Measurements from ENCODE around the gene PRM1.

PRM1 gene

GRCh38 chr16:11250091-11250785 lies 30.9 kb downstream of the PRM1 start:
- DNase-seq (ENCODE audit: low read depth): no peak
- no peak for TF ChIP-seq CTCF (conservative IDR thresholded peaks at IDR 0.05; ENCODE audit: low read depth, low read length)
- no peak overlapping the region for H3K4me3 ChIP-seq (ENCODE audit: low read length)

GRCh38 chr16:11249233-11250061 lies 31.7 kb downstream of the PRM1 start:
- no peak for DNase-seq (ENCODE audit: low read depth)
- no peak for TF ChIP-seq CTCF (conservative IDR thresholded peaks at IDR 0.05; ENCODE audit: low read depth, low read length)
- H3K4me3 ChIP-seq (ENCODE audit: low read length): no peak overlapping the region

GRCh38 chr16:11248133-11248532 lies 33.0 kb downstream of the PRM1 start:
- TF ChIP-seq CTCF (conservative IDR thresholded peaks at IDR 0.05; ENCODE audit: low read depth, low read length): no peak
- DNase-seq (ENCODE audit: low read depth): no peak
- H3K4me3 ChIP-seq (ENCODE audit: low read length): no peak overlapping the region

- DNase-seq (ENCODE audit: low read depth): no peak
- no peak for TF ChIP-seq CTCF (conservative IDR thresholded peaks at IDR 0.05; ENCODE audit: low read depth, low read length)
- no peak overlapping the region for H3K4me3 ChIP-seq (ENCODE audit: low read length)
Measured at GRCh38 chr16:11245988-11246387, 35.1 kb downstream of the PRM1 start.

GRCh38 chr16:11245222-11245737 lies 35.9 kb downstream of the PRM1 start:
- no peak for TF ChIP-seq CTCF (conservative IDR thresholded peaks at IDR 0.05; ENCODE audit: low read depth, low read length)
- DNase-seq (ENCODE audit: low read depth): no peak
- no peak overlapping the region for H3K4me3 ChIP-seq (ENCODE audit: low read length)

- H3K4me3 ChIP-seq (ENCODE audit: low read length): no peak overlapping the region
- DNase-seq (ENCODE audit: low read depth): no peak
- TF ChIP-seq CTCF (conservative IDR thresholded peaks at IDR 0.05; ENCODE audit: low read depth, low read length): no peak
Measured at GRCh38 chr16:11242658-11243057, 38.5 kb downstream of the PRM1 start.

All from retinal pigment epithelial cell (primary cell).